GM10847 (cell line): ENCODE data around the gene RNF157.

Experiments used
- POLR2A ChIP-seq: IDR thresholded peaks from 2 replicates; pipeline ENCODE4 v1.6.1; 2011; ENCODE audit not compliant: insufficient read length; ENCODE audit errors: extremely low read depth

Gene RNF157

DNA sequence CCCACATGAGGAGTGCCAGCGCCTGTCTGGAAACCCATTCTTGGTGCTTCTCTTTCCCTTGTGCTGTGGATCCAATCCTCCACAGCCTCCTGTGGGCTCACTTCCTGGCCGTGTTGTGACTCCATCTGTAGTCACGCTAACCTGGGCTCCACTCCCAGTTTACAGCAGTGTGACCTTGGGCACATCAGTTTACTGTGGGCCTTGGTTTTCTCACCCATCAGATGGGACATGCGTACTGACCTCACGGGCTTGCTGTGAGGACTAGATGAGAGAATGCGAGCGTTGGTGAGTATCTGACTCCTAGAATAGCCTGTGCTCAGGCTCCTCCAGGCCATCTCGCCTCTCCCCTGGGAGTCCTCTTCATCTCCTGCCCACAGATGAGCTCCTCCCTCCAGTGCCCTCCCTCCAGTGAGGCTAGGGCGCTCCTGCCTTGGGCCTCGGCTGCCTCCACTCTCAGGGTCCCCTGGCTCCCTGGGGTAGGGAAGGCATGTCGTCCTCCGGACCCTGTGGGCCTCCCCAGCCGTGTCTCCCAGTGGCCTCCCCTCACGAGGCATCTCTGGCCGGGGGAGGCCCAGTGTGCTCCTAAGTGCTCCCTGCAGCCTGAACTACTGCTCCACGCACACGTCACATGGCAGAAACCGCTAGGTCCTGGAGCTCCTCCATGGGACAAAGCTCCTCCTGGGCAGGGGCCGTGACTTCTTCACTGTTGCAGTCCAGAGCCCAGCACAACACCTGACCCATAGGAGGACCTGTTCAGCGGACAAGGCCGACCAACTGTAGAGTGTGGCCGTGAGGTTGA lies 94.0 kb downstream of the RNF157 start:
- TF ChIP-seq POLR2A, result no peak

- no peak for TF ChIP-seq POLR2A
Measured at GRCh38 chr17:76145231-76146052, 94.9 kb downstream of the RNF157 start.

- TF ChIP-seq POLR2A, result no peak
Measured at GRCh38 chr17:76142585-76143041, 97.7 kb downstream of the RNF157 start.

DNA sequence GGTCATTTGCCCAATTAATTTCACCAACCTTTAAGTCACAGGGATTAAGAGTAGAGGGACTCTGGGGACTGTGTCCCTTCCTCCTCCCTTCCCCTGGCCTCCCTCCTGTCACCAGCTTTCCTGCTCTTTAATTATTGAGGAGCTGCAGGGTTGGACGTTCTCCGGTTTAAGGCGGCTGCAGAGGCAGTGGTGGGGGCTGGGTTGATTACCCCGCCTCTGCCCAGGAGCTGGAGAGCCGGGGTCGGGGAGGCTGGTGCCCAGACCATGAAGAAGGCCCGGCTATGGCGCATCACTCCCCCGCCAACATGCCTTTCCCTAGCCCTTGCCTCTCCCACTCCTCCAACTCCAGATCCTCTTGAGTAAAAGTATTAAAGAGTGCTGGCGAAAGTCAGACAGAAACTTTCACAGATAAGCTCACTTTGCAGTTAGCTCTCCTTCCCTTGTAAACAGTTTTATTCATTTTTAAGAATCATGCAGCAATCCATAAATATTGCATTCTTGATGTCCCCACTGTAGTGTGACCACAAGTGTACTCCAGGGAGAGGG lies 98.2 kb downstream of the RNF157 start:
- no peak for TF ChIP-seq POLR2A

GRCh38 chr17:76141212-76142038 lies 98.9 kb downstream of the RNF157 start, which contains the start of gene FOXJ1:
FOXJ1 (minus strand) TSS chr17:76141245; CDS start chr17:76140395, 850 bp downstream.
- TF ChIP-seq POLR2A, result no peak

GRCh38 chr17:76140661-76141211 lies 99.6 kb downstream of the RNF157 start:
- TF ChIP-seq POLR2A, result no peak

DNA sequence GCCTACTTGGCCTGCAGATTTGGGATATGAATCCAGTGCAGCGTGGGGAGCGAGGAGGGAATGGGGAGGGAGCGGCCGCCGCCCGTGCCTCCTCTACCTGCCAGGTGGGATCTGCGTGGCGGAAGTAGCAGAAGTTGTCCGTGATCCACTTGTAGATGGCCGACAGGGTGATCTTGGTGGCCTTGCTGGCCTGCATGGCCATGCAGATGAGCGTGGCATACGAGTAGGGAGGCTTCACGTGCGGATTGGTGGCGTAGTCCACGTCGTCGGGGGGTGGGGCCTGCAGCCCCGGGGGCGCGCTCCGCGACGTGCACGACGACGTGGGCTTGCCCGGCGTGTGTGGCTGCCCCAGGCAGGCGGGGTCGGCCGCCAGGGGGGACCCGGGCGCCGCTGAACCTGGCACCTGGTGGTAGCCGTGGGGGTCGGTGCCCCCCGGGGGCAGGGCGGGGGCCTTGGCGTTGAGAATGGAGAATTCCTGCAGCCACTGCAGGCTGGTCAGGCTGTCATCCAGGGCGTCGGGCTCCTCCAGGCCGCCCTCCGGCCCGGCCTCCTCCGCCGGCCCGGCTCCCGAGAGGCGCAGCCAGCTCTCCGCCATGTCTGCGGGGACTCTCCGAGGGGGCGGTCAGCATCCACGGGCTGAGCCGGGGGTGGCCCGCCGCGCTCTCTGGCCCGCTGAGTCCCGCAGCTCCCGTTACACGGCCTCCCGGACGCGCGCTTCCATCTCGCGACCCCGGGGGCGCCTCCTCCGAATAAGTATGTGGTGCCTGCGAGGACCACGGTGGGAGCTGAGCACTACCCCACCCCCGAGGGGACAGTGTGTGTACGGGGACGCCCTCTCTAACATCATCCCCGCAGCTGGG lies 100.3 kb downstream of the RNF157 start:
- TF ChIP-seq POLR2A, result no peak

DNA sequence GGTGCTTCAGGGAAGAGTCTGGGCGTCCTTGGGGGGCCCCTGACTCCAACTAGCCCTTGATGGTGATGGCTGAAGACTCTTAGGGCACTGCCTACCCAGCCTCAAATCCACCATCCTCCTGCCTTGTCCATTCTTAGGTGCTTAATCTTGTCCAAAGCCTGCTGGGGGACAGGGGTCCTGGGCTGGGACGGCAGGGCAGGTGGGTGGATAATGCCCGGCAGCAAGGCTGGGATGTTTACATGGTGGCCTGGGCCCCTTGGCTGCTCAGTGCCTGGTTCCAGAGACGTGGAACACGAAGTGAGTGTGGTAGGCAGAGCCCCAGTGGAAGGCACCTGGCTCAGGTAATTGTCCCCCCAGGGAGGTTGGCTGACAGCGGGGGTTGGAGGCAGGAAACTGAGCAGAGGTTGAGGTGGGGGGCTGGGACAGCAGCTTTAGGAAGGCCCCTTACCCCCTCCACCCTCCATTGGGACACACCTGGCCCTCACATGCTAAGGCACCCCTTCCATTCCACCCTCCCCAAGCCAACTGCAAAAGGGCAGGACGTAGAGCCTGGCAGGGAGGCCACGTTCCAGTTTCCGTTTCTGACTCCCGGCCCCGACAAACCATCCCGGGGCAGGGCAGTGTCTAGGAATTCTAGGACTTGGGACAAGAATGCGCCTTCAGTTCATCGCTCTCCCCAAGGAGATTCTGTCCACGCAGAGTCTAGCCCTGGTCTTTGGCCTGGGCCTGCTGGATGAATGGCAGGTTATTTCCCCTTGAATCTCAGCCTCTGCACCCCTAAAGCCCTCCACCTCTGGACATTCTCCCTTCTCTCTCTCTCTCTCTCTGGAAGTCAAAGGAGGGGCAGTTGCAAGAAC lies 101.2 kb downstream of the RNF157 start:
- TF ChIP-seq POLR2A, result no peak

DNA sequence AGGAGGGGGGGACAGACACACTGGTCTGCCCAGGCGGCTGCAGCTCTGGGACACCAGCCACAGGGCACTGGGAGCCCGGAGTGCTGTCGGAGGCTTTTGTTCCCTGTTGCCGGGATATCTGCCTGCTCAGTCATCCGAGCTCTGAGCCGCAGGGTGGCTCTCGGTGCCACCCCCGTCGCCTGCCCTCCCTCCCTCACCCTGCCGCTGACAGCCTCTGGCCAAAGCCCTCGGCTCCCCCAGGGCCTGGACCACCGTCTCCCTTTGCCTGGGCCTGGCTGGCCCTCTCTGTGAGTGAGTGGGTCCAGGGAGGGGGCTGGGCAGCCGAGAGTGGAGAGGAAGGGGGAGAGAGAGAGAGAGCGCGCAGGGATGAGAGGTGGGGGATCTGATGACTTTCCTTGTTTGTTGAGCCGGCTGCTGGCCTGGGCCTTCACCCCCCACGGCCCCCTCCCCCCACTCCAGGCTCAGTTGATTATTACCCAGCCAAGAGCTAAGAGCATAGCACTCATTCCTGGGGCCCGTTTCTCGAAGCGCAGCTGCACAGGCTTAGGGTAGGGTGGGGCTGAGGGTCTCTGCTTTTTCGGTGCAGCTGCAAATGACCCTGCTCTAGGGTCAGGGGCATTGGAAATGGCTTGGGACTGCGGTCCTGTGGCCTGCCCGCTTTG lies 101.9 kb downstream of the RNF157 start:
- no peak for TF ChIP-seq POLR2A

DNA sequence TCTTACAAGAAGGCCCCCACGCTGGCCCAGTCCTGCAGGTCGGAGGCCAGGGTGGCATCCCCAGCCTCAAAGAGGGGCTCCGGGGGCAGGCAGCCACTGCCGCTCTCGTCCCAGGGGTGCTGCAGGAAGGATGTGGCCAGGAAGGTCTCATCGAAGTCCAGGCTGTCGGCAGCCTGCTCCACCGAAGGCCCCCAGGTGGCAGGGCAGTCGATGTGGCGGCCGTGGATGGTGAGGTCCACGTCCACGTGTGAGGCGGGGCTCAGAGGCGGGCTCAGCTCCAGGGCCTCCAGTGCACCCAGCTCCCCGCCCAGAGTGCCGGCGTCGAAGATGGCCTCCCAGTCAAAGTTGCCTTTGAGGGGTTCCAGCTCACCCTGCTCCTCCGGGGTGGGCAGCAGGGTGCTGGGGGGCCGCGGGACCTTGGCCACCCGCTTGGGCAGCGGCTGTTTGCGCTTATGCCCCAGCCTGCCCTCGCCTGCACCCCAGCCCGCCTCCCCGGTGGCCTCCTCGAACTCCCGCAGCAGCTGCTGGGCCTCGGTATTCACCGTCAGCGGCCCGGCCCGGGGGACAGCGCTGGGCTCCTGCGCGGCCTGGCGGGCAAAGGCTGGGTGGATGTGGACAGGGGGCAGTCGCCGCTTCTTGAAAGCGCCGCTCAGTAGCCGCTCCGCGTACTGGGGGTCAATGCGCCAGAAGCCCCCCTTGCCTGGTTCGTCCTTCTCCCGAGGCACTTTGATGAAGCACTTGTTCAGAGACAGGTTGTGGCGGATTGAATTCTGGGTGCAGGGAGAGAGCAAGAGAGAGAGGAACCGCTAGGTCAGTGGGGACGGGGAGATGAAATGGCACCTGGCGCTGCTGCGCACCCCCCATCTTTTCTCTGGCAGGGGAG lies 102.7 kb downstream of the RNF157 start:
- TF ChIP-seq POLR2A, result no peak

GRCh38 chr17:76137001-76137350 lies 103.3 kb downstream of the RNF157 start:
- no peak for TF ChIP-seq POLR2A
